Activated naive CD4-positive, alpha-beta T cell treated with anti-CD3 and anti-CD28 coated beads, Interleukin-2, amount 10 ng/mL, durations not matched to agents 7 days and 5 days (primary cell): ENCODE data around the gene SYNJ1.
"Not testable (repeated sequence)": the region's sequence is repeated elsewhere in the genome, so short reads cannot be mapped to it uniquely, and the experiment has no call there.

ENCODE experiments used
- CTCF ChIA-PET: fragments of 350-600 bp; sonication (Branson Sonifier 250); formaldehyde crosslinking; loops from one replicate; lab custom pipeline; 2021; ENCODE audit warnings: antibody characterized with exemption; lab: Charles Lee
- DNase-seq: peaks from one replicate; pipeline ENCODE4 v3.0.0-alpha.2; 2020
- H3K27ac Mint-ChIP-seq: one replicate; pipeline ENCODE4 v1.8.0; 2021; ENCODE audit warnings: mild to moderate bottlenecking, moderate library complexity, mixed read lengths
- H3K27me3 Mint-ChIP-seq: one replicate; pipeline ENCODE4 v1.8.0; 2021; ENCODE audit warnings: mild to moderate bottlenecking, mixed read lengths
- H3K36me3 Mint-ChIP-seq: one replicate; pipeline ENCODE4 v1.8.0; 2021; ENCODE audit warnings: mixed read lengths
- H3K4me1 Mint-ChIP-seq: one replicate; pipeline ENCODE4 v1.8.0; 2021; ENCODE audit warnings: mixed read lengths
- H3K4me3 Mint-ChIP-seq: one replicate; pipeline ENCODE4 v1.8.0; 2021; ENCODE audit warnings: mild to moderate bottlenecking, moderate library complexity, mixed read lengths
- H3K9me3 Mint-ChIP-seq: one replicate; pipeline ENCODE4 v1.8.0; 2021; ENCODE audit warnings: mixed read lengths

Gene SYNJ1

DNA sequence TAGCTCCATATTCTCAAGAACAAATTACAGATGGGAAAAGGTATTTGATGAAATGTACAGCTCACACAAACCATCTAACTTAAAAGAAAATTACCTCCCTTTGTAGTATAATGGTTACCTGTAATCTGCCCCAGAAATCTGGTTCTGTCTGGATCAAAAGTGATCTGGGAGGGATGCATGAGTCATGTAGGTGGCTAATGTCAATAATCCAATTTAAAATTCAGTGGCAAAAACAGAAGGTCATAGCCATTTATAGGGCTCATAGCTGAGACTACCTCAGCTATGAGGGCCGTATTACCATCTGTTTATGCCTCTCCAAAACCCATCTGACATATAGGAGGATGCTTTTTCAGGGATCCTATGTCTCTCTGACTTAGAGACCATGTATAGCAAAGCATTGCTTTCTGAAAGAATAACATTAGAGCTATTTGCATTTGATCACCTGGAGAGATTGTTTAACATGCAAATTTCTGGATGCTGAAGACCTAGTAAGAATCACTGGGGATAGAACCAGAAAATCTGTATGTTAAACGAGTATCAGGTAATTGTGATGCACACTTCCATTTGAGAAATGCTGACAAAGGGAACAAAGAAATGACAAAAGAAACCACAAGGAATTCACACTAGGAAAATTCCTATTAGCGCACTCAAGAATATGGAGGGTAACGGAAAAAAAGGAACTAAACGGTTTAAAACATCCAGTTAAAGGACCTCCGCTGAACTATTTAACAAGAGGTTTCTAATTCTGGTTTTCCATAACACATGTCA is 26.2 kb upstream of the SYNJ1 start:
- no peaks in the 10 kb centered on the region for H3K9me3 Mint-ChIP-seq

DNA sequence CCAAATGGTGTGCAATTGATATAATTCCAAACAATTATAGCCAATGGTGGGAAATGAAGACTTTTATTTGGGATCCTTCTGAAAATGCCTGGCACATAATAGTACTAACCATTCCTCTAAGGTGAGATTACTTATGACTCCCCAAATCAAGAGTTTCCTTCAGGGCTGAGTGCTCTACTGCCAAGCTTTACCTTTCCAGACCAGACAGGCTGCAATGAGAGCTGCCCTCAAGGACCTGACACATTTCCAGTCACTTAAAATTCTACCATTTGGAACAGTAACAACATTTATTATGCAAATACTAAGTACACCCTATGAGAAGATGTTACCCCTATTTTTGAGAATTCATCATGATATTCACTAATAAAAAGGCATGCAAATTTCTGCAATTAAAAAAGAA is 22.6 kb upstream of the SYNJ1 start:
- no peak overlapping the region for H3K27ac Mint-ChIP-seq
- H3K36me3 Mint-ChIP-seq = peaks cover 75% of the 10 kb centered on the region
- H3K27me3 Mint-ChIP-seq = no peaks in the 10 kb centered on the region
- H3K4me3 Mint-ChIP-seq = no peak overlapping the region
- CTCF ChIA-PET = no interaction called here
- DNase-seq = no peak
- H3K4me1 Mint-ChIP-seq = peaks cover 14% of the 10 kb centered on the region
- H3K9me3 Mint-ChIP-seq = no peaks in the 10 kb centered on the region

More for the DNA sequence above, 26.2 kb upstream of the SYNJ1 start:
- DNase-seq = no peak
- Mint-ChIP-seq H3K4me1 (peaks cover 5% of the 10 kb centered on the region), H3K27ac (no peak overlapping the region), H3K27me3 (no peaks in the 10 kb centered on the region), H3K4me3 (no peak overlapping the region), H3K36me3 (peaks cover 60% of the 10 kb centered on the region)
- CTCF ChIA-PET = no interaction called here

DNA sequence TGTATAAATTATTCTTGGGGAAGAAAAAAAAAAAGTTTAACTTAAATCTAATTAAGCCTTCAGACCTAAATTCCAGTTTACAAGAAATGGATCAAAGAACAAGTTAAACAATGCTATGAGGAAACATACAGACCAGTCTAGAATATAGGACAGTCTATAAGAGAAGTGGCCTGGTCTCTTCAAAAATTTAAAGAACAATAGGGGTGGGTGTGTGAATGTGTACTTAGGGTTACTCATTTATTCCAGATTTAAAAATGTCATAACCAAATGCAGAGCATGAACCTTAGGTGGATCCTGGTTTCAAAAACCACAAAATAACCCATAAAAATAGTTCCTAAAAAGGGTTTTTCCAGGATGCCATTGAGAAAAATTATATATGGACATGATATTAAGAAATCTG is 21.8 kb upstream of the SYNJ1 start:
- H3K9me3 Mint-ChIP-seq = no peaks in the 10 kb centered on the region
- H3K27me3 Mint-ChIP-seq = no peaks in the 10 kb centered on the region
- H3K4me1 Mint-ChIP-seq = peaks cover 14% of the 10 kb centered on the region
- CTCF ChIA-PET = no interaction called here
- DNase-seq = no peak
- no peak overlapping the region for H3K27ac Mint-ChIP-seq
- peaks cover 71% of the 10 kb centered on the region for H3K36me3 Mint-ChIP-seq
- no peak overlapping the region for H3K4me3 Mint-ChIP-seq

- Mint-ChIP-seq H3K27me3 (no peaks in the 10 kb centered on the region), H3K4me3 (no peak overlapping the region), H3K27ac (no peak overlapping the region), H3K36me3 (peaks cover 71% of the 10 kb centered on the region), H3K9me3 (no peaks in the 10 kb centered on the region), H3K4me1 (peaks cover 14% of the 10 kb centered on the region)
- no peak for DNase-seq
- CTCF ChIA-PET = interaction anchor here (0.7 to 2.4 kb wide), 3 partner anchors 16 to 852 kb away, joined by 3 to 6 read pairs (median 3); no protein-coding TSS in a partner anchor
Observed at GRCh38 chr21:32748529-32748928, 20.7 kb upstream of the SYNJ1 start.

DNA sequence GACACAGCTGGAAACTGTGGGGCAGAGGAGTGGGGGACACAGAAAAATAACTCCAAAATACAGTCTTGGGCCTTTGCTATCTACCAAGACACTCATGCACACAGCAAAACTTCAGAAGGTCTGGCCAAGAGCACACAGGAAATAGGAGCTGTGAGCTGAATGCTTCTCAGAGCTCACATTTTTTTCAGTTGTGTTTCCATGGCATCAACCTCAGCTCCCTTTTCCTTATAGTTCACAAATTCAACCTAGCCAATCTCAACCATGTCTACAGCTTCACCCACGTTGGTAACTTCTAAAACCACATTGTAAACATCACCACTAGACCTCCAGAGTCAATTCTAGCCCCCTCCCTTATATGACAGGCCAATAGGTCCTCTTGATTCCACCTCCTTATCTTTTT is 19.6 kb upstream of the SYNJ1 start:
- Mint-ChIP-seq H3K4me1 (peaks cover 14% of the 10 kb centered on the region), H3K9me3 (no peaks in the 10 kb centered on the region), H3K27me3 (no peaks in the 10 kb centered on the region), H3K27ac (peak overlapping the region; percentile 78), H3K36me3 (peaks cover 78% of the 10 kb centered on the region), H3K4me3 (no peak overlapping the region)
- CTCF ChIA-PET = interaction anchor here (1.2 to 2.4 kb wide), 2 partner anchors 10 to 15 kb away, joined by 5 to 6 read pairs; no protein-coding TSS in a partner anchor
- DNase-seq = no peak

DNA sequence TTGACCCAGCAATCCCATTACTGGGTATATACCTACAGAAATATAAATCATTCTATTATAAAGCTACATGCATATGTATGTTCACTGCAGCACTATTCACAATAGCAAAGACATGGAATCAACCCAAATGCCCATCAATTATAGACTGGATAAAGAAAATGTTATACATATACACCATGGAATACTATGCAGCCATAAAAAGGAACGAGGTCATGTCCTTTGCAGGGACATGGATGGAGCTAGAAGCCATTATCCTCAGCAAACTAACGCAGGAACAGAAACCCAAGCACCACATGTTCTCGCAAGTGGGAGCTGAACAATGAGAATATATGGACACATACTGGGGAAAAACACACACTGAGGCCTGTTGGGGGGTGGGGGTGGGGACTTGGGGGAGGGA is 18.9 kb upstream of the SYNJ1 start:
- peak overlapping the region; percentile 63 for H3K27ac Mint-ChIP-seq
- not testable (repeated sequence) for H3K27me3 Mint-ChIP-seq, H3K4me3 Mint-ChIP-seq, H3K9me3 Mint-ChIP-seq, DNase-seq
- peaks cover 14% of the 10 kb centered on the region for H3K4me1 Mint-ChIP-seq
- CTCF ChIA-PET = interaction anchor here (1.2 to 2.4 kb wide), 2 partner anchors 11 to 15 kb away, joined by 5 to 6 read pairs; no protein-coding TSS in a partner anchor
- peaks cover 76% of the 10 kb centered on the region for H3K36me3 Mint-ChIP-seq

- Mint-ChIP-seq H3K4me1 (peaks cover 8% of the 10 kb centered on the region), H3K4me3 (no peak overlapping the region), H3K27ac (no peak overlapping the region), H3K27me3 (no peaks in the 10 kb centered on the region), H3K36me3 (peaks cover 71% of the 10 kb centered on the region), H3K9me3 (no peaks in the 10 kb centered on the region)
- DNase-seq = no peak
- CTCF ChIA-PET = interaction anchor here (0.7 kb wide), 1 partner anchor 85 kb away, joined by 3 read pairs; no protein-coding TSS in a partner anchor
Observed at GRCh38 chr21:32742396-32742795, 14.6 kb upstream of the SYNJ1 start.

DNA sequence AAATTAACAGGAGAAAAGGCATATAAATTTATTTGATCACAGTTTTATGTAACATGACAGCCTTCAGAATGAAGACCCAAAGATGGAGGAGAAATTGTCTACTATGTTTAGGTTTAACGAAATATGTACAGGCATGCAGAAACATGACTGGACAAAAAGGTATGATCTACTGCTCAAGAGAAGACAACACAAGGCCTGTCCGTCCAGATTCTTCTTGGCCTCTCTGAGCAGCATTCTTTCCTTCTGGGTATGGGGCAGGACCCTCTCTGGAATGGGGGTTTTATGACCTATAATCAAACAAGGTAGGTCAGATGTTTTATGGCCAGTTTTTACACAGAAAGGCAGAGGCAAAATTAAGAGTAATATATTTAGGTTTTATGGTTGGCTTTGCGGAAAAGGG is 13.5 kb upstream of the SYNJ1 start:
- H3K9me3 Mint-ChIP-seq = no peaks in the 10 kb centered on the region
- DNase-seq = no peak
- CTCF ChIA-PET = no interaction called here
- no peak overlapping the region for H3K4me3 Mint-ChIP-seq
- no peaks in the 10 kb centered on the region for H3K4me1 Mint-ChIP-seq
- peaks cover 62% of the 10 kb centered on the region for H3K36me3 Mint-ChIP-seq
- H3K27me3 Mint-ChIP-seq = no peaks in the 10 kb centered on the region
- H3K27ac Mint-ChIP-seq = no peak overlapping the region

GRCh38 chr21:32739946-32740345 is 12.1 kb upstream of the SYNJ1 start:
- Mint-ChIP-seq H3K27me3 (no peaks in the 10 kb centered on the region), H3K4me1 (no peaks in the 10 kb centered on the region), H3K4me3 (no peak overlapping the region), H3K27ac (no peak overlapping the region), H3K36me3 (peaks cover 57% of the 10 kb centered on the region), H3K9me3 (no peaks in the 10 kb centered on the region)
- DNase-seq = no peak
- CTCF ChIA-PET = interaction anchor here (1.7 kb wide), 1 partner anchor 31 kb away, joined by 4 read pairs; the partner anchor contains the start of gene PAXBP1

GRCh38 chr21:32736083-32736482 is 8.3 kb upstream of the SYNJ1 start:
- H3K27me3 Mint-ChIP-seq, H3K9me3 Mint-ChIP-seq, CTCF ChIA-PET, DNase-seq, H3K4me3 Mint-ChIP-seq, H3K27ac Mint-ChIP-seq: not testable (repeated sequence)
- Mint-ChIP-seq H3K4me1 (peaks cover 14% of the 10 kb centered on the region), H3K36me3 (peaks cover 42% of the 10 kb centered on the region)

GRCh38 chr21:32735524-32735923 is 7.7 kb upstream of the SYNJ1 start:
- Mint-ChIP-seq H3K36me3 (peaks cover 38% of the 10 kb centered on the region), H3K27ac (no peak overlapping the region), H3K4me1 (peaks cover 20% of the 10 kb centered on the region), H3K9me3 (no peaks in the 10 kb centered on the region), H3K27me3 (no peaks in the 10 kb centered on the region), H3K4me3 (no peak overlapping the region)
- CTCF ChIA-PET = no interaction called here
- no peak for DNase-seq

DNA sequence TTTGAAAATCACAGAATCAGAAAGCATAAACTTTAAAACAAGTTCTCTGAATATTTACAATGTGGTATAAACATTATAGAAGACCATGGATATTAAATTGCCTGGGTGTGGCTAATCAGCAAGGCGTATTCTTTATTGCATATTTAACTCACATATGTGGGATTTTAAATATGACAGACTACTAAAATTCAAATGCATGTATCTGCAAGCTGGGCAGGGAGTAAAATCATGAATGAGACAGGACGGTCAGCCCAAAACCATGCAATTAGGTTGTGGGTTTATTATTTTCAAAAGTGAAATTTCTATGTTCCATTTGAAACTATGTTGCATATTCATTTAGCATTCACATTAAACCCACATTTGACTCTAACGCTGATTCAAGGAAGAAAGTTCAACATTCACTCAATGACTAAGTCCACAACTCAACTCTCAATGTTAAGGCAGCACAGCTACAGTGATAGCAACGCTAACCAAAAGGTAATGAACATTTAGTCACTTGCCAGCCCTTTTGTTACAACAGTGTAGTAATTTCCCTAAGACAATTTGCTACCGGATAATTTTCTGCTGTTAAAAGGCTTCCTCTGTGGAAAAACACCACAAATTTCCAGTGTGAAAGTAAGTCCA is 6.3 kb upstream of the SYNJ1 start:
- no peak overlapping the region for H3K27ac Mint-ChIP-seq
- peaks cover 29% of the 10 kb centered on the region for H3K36me3 Mint-ChIP-seq
- DNase-seq = no peak
- H3K4me1 Mint-ChIP-seq = peaks cover 25% of the 10 kb centered on the region
- H3K4me3 Mint-ChIP-seq = no peak overlapping the region
- CTCF ChIA-PET = no interaction called here
- H3K9me3 Mint-ChIP-seq = no peaks in the 10 kb centered on the region
- no peaks in the 10 kb centered on the region for H3K27me3 Mint-ChIP-seq

GRCh38 chr21:32733356-32733755 is 5.5 kb upstream of the SYNJ1 start:
- CTCF ChIA-PET = interaction anchor here (2.0 kb wide), 1 partner anchor 14 kb away, joined by 6 read pairs; no protein-coding TSS in a partner anchor
- Mint-ChIP-seq H3K27me3 (no peaks in the 10 kb centered on the region), H3K27ac (no peak overlapping the region), H3K36me3 (peaks cover 22% of the 10 kb centered on the region), H3K9me3 (no peaks in the 10 kb centered on the region), H3K4me3 (no peak overlapping the region), H3K4me1 (peaks cover 31% of the 10 kb centered on the region)
- DNase-seq = no peak

DNA sequence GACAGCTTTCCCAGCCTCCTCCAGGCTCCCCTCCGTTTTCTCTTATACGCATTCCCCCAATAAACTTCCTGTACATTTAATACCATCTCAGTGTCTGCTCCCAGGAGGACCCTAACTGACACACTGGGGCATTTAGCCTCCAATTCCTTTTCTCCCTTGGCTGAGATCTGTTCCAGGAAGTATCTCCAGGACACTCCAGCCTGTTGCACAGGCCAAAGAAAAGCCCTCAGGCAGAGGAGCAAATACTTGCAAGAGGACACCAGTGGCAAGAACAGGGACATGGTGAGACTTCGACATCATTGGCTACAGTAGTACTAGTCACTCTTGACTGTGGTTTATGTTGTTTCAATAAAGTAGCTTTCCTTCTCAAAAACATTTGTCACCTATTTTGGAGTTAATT is 4.7 kb upstream of the SYNJ1 start:
- DNase-seq = no peak
- peaks cover 32% of the 10 kb centered on the region for H3K4me1 Mint-ChIP-seq
- H3K36me3 Mint-ChIP-seq = peaks cover 22% of the 10 kb centered on the region
- no peak overlapping the region for H3K27ac Mint-ChIP-seq
- no peaks in the 10 kb centered on the region for H3K9me3 Mint-ChIP-seq
- no peak overlapping the region for H3K4me3 Mint-ChIP-seq
- peaks cover 6% of the 10 kb centered on the region for H3K27me3 Mint-ChIP-seq
- CTCF ChIA-PET = interaction anchor here (2.0 kb wide), 1 partner anchor 15 kb away, joined by 6 read pairs; no protein-coding TSS in a partner anchor
